Measurements from ENCODE around the gene ASAP2.

- TF ChIP-seq, protein P1, sequence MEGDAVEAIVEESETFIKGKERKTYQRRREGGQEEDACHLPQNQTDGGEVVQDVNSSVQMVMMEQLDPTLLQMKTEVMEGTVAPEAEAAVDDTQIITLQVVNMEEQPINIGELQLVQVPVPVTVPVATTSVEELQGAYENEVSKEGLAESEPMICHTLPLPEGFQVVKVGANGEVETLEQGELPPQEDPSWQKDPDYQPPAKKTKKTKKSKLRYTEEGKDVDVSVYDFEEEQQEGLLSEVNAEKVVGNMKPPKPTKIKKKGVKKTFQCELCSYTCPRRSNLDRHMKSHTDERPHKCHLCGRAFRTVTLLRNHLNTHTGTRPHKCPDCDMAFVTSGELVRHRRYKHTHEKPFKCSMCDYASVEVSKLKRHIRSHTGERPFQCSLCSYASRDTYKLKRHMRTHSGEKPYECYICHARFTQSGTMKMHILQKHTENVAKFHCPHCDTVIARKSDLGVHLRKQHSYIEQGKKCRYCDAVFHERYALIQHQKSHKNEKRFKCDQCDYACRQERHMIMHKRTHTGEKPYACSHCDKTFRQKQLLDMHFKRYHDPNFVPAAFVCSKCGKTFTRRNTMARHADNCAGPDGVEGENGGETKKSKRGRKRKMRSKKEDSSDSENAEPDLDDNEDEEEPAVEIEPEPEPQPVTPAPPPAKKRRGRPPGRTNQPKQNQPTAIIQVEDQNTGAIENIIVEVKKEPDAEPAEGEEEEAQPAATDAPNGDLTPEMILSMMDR (conservative IDR thresholded peaks at IDR 0.05; ENCODE audit: low read length), result no peak
- no peak for TF ChIP-seq EZH2phosphoT487 (IDR thresholded peaks at IDR 0.05; ENCODE audit: borderline replicate concordance)
These were observed 62.7 kb downstream of the ASAP2 start for GRCh38 chr2:9269295-9269694.
